Transverse colon (tissue), 4 donors: ENCODE measurements around the gene CDC20. TPM values are rescaled to one million over a fixed set of nuclear protein-coding genes. Genes with fewer than 3 reads are reported as not detected.

ENCODE experiments used
- DNase-seq: peaks from one replicate; pipeline ENCODE4 v3.0.0-alpha.2; 2019
- H3K27ac ChIP-seq, 4 donors: fragments of 200-600 bp; sonication (generic); 2 replicates each; pipeline ENCODE4 v1.5.1; 2016 to 2018; ENCODE audit warnings: inconsistent platforms in 4 of 4
- H3K27me3 ChIP-seq: fragments of 200-600 bp; sonication (generic); 2 replicates; pipeline ENCODE4 v1.5.1; 2017; ENCODE audit warnings: inconsistent platforms
- H3K36me3 ChIP-seq, 4 donors: fragments of 200-600 bp; sonication (generic); 2 replicates each; pipeline ENCODE4 v1.5.1; 2017 to 2019; ENCODE audit warnings: inconsistent platforms in 4 of 4
- H3K4me1 ChIP-seq, 4 donors: fragments of 200-600 bp; sonication (generic); 2 replicates each; pipeline ENCODE4 v1.5.1; 2017 to 2020; ENCODE audit warnings: inconsistent platforms in 4 of 4
- H3K4me3 ChIP-seq, 4 donors: fragments of 200-600 bp; sonication (generic); 1 replicate in 1 of 4; 2 replicates in 3 of 4; pipeline versions ENCODE4 v1.5.1 to v1.6.1; 2017 to 2019; ENCODE audit warnings: inconsistent platforms in 4 of 4
- H3K9me3 ChIP-seq, 2 donors: fragments of 200-600 bp; sonication (generic); 2 replicates each; pipeline ENCODE4 v1.5.1; 2017 to 2019; ENCODE audit warnings: inconsistent platforms in 2 of 2
- EP300 ChIP-seq: sonication (generic); formaldehyde crosslinking; IDR thresholded peaks from one replicate; pipeline ENCODE4 v1.6.1; 2017; ENCODE audit warnings: antibody characterized with exemption, low read depth
- POLR2A ChIP-seq: fragments of 450-650 bp; IDR thresholded peaks from one replicate; pipeline ENCODE4 v1.6.1; 2016; ENCODE audit warnings: antibody characterized with exemption, mild to moderate bottlenecking, moderate library complexity
- POLR2AphosphoS5 ChIP-seq, 3 donors: sonication (generic); formaldehyde crosslinking; IDR thresholded peaks; one replicate each; pipeline ENCODE4 v1.6.1; 2016; ENCODE audit warnings: antibody characterized with exemption in 3 of 3
- WGBS, 2 donors: methylation state at CpG; one replicate each; pipeline ENCODE4 v1.1.5; 2018; ENCODE audit warnings: low coverage in 1 of 2; 5-methylcytosine and 5-hydroxymethylcytosine counted together
- in situ Hi-C, 4 donors: fragments of 200-750 bp; cut with MboI; loops; one replicate each; pipeline versions ENCODE4 v1.15.0 to v1.15.1; 2017; ENCODE audit warnings: low sequenced_read_pairs in 3 of 4, low pct_ligation_motif_present in 1 of 4, low pct_unique_long_range_greater_than_20kb in 1 of 4
- intact Hi-C: fragments of 100-400 bp; cut with DNase I; formaldehyde crosslinking; loops from one replicate; pipeline ENCODE4 v1.15.1; 2023; ENCODE audit warnings: low total_unique reads
- total RNA-seq, 4 donors: library from RNA; depleted of rRNA; stranded (reverse); fragments of >200 nt; gene quantifications; one replicate each; pipeline ENCODE4 v1.1.0, GENCODE V29; 2016
- TF ChIP-seq, protein P1 (sequence below), 5 experiments: fragments of 200-600 bp in 3 of 5; fragments of 450-650 bp in 2 of 5; sonication (generic) in 3 of 5; IDR thresholded peaks; 1 replicate in 2 of 5; 2 replicates in 3 of 5; pipeline ENCODE4 v1.5.1; 2016 to 2017; ENCODE audit warnings: antibody characterized with exemption in 5 of 5, inconsistent platforms in 3 of 5, mild to moderate bottlenecking in 2 of 5, moderate library complexity in 1 of 5

CDC20 gene
- total RNA-seq, 4 donors from 2014 or later = 2.9 to 38.4 (median 4.5) TPM; not detected in 1

DNA sequence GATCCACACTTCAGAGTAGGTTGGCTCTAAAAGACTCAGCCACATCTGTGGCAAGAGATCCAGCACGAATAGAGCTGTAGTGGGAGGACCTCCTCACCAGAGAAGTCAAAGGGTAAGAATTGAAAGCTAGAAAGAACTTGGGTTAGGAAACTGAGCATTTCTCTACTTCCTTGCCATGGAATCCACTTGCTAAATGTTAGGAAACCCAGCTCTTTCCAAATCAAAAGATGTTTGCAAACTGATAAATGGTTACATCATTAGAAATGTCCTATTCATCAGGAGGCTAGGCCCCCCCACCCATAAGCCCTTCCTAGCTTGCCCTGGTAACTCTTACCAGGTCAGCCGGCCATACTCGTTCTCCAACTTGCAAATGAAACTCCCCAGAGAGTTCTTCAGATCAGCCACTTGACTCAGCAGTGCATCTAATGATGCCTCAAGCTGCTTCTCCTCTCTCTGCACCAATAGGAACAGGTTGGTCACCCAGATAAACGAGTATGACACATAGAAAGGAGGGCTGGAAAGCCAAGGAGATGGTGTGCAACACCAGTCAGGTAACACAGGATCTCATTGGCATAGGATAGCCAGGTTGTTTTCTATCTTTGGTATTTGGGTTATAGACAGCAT, 29.3 kb downstream of the CDC20 start:
- no peaks in the 10 kb centered on the region for H3K27me3 ChIP-seq
- in situ Hi-C loops (no loop called here), intact Hi-C loops (no loop called here)
- no peak for DNase-seq
- no peak for TF ChIP-seq POLR2A
- TF ChIP-seq, protein P1, sequence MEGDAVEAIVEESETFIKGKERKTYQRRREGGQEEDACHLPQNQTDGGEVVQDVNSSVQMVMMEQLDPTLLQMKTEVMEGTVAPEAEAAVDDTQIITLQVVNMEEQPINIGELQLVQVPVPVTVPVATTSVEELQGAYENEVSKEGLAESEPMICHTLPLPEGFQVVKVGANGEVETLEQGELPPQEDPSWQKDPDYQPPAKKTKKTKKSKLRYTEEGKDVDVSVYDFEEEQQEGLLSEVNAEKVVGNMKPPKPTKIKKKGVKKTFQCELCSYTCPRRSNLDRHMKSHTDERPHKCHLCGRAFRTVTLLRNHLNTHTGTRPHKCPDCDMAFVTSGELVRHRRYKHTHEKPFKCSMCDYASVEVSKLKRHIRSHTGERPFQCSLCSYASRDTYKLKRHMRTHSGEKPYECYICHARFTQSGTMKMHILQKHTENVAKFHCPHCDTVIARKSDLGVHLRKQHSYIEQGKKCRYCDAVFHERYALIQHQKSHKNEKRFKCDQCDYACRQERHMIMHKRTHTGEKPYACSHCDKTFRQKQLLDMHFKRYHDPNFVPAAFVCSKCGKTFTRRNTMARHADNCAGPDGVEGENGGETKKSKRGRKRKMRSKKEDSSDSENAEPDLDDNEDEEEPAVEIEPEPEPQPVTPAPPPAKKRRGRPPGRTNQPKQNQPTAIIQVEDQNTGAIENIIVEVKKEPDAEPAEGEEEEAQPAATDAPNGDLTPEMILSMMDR (IDR thresholded peaks at IDR 0.05) = no peak
- H3K9me3 ChIP-seq = no peaks in the 10 kb centered on the region
- H3K4me1 ChIP-seq = peaks cover 14 to 32% (median 25%) of the 10 kb centered on the region in 4 donors
- no peak overlapping the region for H3K27ac ChIP-seq
- H3K4me3 ChIP-seq = no peak overlapping the region
- peaks cover 0 to 42% (median 16%) of the 10 kb centered on the region in 4 donors for H3K36me3 ChIP-seq
- WGBS, 2 donors = 71% methylated on average over 4 of the region's 4 CpGs; no CpG with 5 or more reads in 1 of the 2 donors

DNA sequence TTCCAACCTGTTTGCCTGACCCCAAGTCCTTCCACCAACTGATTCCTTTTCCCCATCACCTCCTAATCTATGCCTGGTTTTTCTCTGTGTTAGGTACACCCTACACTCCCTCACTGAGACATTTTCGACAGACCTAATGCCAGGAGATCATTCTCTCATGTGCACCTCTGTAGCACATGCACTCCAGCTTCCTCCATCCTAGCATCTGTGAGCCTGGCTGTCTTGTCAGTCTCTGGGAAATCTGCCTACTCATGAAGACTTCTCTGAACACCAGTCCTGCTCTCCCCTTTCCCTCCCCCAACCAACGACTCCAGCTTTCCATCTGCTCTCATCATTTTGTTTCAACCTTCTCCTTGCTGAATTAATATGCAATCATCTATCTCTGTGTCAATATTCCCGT, 29.8 kb downstream of the CDC20 start:
- TF ChIP-seq POLR2AphosphoS5 (IDR thresholded peaks at IDR 0.05) (no peak), EP300 (no peak)
- peak overlapping the region; percentile 64 to 90 (median 79) for H3K4me3 ChIP-seq
- DNase-seq = no peak
- intact Hi-C loops (no loop called here), in situ Hi-C loops (no loop called here)
- WGBS, 2 donors = 42 to 44% methylated on average over 3 of the region's 3 CpGs
- H3K9me3 ChIP-seq = no peaks in the 10 kb centered on the region
- H3K27me3 ChIP-seq = no peaks in the 10 kb centered on the region
- peaks cover 14 to 32% (median 25%) of the 10 kb centered on the region in 4 donors for H3K4me1 ChIP-seq
- H3K36me3 ChIP-seq = peaks cover 0 to 37% (median 16%) of the 10 kb centered on the region in 4 donors
- H3K27ac ChIP-seq = peak overlapping the region in 3 of 4 donors; percentile 85 to 92 (median 90)

GRCh38 chr1:43389326-43390313, 30.8 kb downstream of the CDC20 start, which contains the start of the genes MED8 and SZT2:
Gene MED8 (minus strand): TSS chr1:43389800. CDS start chr1:43389764, 36 bp downstream.
Gene SZT2 (plus strand): TSS chr1:43389899. CDS start chr1:43389969, 70 bp downstream.
- intact Hi-C loops = no loop called here
- TF ChIP-seq, protein P1 (IDR thresholded peaks at IDR 0.05) = no peak
- TF ChIP-seq POLR2AphosphoS5 (IDR thresholded peaks at IDR 0.05) (peak; percentile 80 to 92 (median 90)), EP300 (no peak), POLR2A (peak; percentile 92)
- in situ Hi-C loops = no loop called here

GRCh38 chr1:43392702-43393101, 33.9 kb downstream of the CDC20 start:
- Histone ChIP-seq H3K27ac (no peak overlapping the region), H3K27me3 (no peaks in the 10 kb centered on the region), H3K36me3 (peaks cover 0 to 4% (median 2%) of the 10 kb centered on the region in 4 donors), H3K4me1 (peaks cover 14 to 45% (median 24%) of the 10 kb centered on the region in 4 donors), H3K4me3 (no peak overlapping the region), H3K9me3 (no peaks in the 10 kb centered on the region)
- TF ChIP-seq EP300 = no peak
- TF ChIP-seq POLR2AphosphoS5 (IDR thresholded peaks at IDR 0.05) = no peak
- TF ChIP-seq POLR2A = no peak
- TF ChIP-seq, protein P1 (IDR thresholded peaks at IDR 0.05) = no peak
- WGBS, 2 donors = 56 to 69% methylated on average over 3 of the region's 3 CpGs
- intact Hi-C loops (no loop called here), in situ Hi-C loops (no loop called here)
- no peak for DNase-seq

More at GRCh38 chr1:43389326-43390313, 30.8 kb downstream of the CDC20 start, which contains the start of the genes MED8 and SZT2:
- H3K36me3 ChIP-seq = peaks cover 0 to 27% (median 11%) of the 10 kb centered on the region in 4 donors
- peak within 1 kb of the TSS; percentile 85 to 95 (median 91) for H3K27ac ChIP-seq
- H3K4me1 ChIP-seq = peaks cover 14 to 32% (median 25%) of the 10 kb centered on the region in 4 donors
- 0 to 1% methylated on average over 5 to 54 of the region's 65 CpGs for WGBS, 2 donors
- no peaks in the 10 kb centered on the region for H3K9me3 ChIP-seq
- H3K4me3 ChIP-seq = peak within 1 kb of the TSS; percentile 64 to 90 (median 79)
- DNase-seq = peak; percentile 97
- H3K27me3 ChIP-seq = no peaks in the 10 kb centered on the region
